ENCODE measurements around the gene NHERF1. TPM values are rescaled to one million over a fixed set of nuclear protein-coding genes. Genes with fewer than 3 reads are reported as not detected.

NHERF1 gene
- total RNA-seq, result 10 to 100 TPM; 10.3 to 25.7 (median 19.9) TPM

- peak; percentile 98 for ATAC-seq
- TF ChIP-seq CTCF (IDR thresholded peaks at IDR 0.05) (peak in 1 of 4 experiments; percentile 17), POLR2A (IDR thresholded peaks at IDR 0.05) (peak; percentile 93 to 96), EP300 (IDR thresholded peaks at IDR 0.05) (no peak), POLR2AphosphoS5 (IDR thresholded peaks at IDR 0.05) (peak; percentile 98)
- no CpG with 5 or more reads among the region's 90 CpGs for WGBS, 2 donors (ENCODE audit: low coverage in 1 of 2)
- peak within 1 kb of the TSS; percentile 56 to 92 for H3K4me3 ChIP-seq
- H3K9me3 ChIP-seq, result no peaks in the 10 kb centered on the region
- H3K36me3 ChIP-seq, result no peaks in the 10 kb centered on the region
- peaks cover 0 to 83% (median 9%) of the 10 kb centered on the region in 3 donors for H3K4me1 ChIP-seq
- peaks cover 28% of the 10 kb centered on the region for H3K27me3 ChIP-seq
- H3K27ac ChIP-seq, result peak within 1 kb of the TSS in 3 of 4 donors; percentile 79 to 85 (median 80)
Measured at GRCh38 chr17:74748529-74749278, at the start of gene NHERF1. Gene NHERF1 (plus strand): TSS chr17:74748628. CDS start chr17:74748847, 219 bp downstream.

GRCh38 chr17:74699236-74699635 is 49.2 kb upstream of the NHERF1 start:
- no peak for ATAC-seq
- Histone ChIP-seq H3K4me3 (no peak overlapping the region), H3K9me3 (peaks cover 0 to 2% (median 0%) of the 10 kb centered on the region in 3 donors), H3K27ac (no peak overlapping the region), H3K27me3 (peaks cover 44% of the 10 kb centered on the region), H3K36me3 (no peaks in the 10 kb centered on the region), H3K4me1 (no peaks in the 10 kb centered on the region)
- TF ChIP-seq CTCF (IDR thresholded peaks at IDR 0.05) (no peak), POLR2AphosphoS5 (IDR thresholded peaks at IDR 0.05) (no peak), EP300 (IDR thresholded peaks at IDR 0.05) (no peak), POLR2A (IDR thresholded peaks at IDR 0.05) (no peak)
- 56 to 63% methylated on average over 7 to 8 of the region's 9 CpGs for WGBS, 2 donors (ENCODE audit: low coverage in 1 of 2)

- H3K4me3 ChIP-seq, result no peak overlapping the region
- no peak overlapping the region for H3K27ac ChIP-seq
- no peaks in the 10 kb centered on the region for H3K4me1 ChIP-seq
- no peaks in the 10 kb centered on the region for H3K36me3 ChIP-seq
- WGBS, 2 donors (ENCODE audit: low coverage in 1 of 2), result 45 to 49% methylated on average over 3 to 4 of the region's 9 CpGs
- H3K9me3 ChIP-seq, result no peaks in the 10 kb centered on the region
- H3K27me3 ChIP-seq, result peaks cover 38% of the 10 kb centered on the region
- ATAC-seq, result no peak
- no peak for TF ChIP-seq CTCF (IDR thresholded peaks at IDR 0.05)
- no peak for TF ChIP-seq EP300 (IDR thresholded peaks at IDR 0.05)
- no peak for TF ChIP-seq POLR2AphosphoS5 (IDR thresholded peaks at IDR 0.05)
- TF ChIP-seq POLR2A (IDR thresholded peaks at IDR 0.05), result no peak
Measured at GRCh38 chr17:74702116-74702871, 46.1 kb upstream of the NHERF1 start.

GRCh38 chr17:74703311-74703710 is 45.1 kb upstream of the NHERF1 start:
- ATAC-seq, result no peak
- 63% methylated on average over 2 of the region's 2 CpGs; no CpG with 5 or more reads in 1 of the 2 donors for WGBS, 2 donors (ENCODE audit: low coverage in 1 of 2)
- Histone ChIP-seq H3K9me3 (no peaks in the 10 kb centered on the region), H3K27me3 (peaks cover 30% of the 10 kb centered on the region), H3K27ac (no peak overlapping the region), H3K36me3 (no peaks in the 10 kb centered on the region), H3K4me3 (no peak overlapping the region), H3K4me1 (no peaks in the 10 kb centered on the region)
- TF ChIP-seq POLR2AphosphoS5 (IDR thresholded peaks at IDR 0.05) (no peak), POLR2A (IDR thresholded peaks at IDR 0.05) (no peak), CTCF (IDR thresholded peaks at IDR 0.05) (no peak), EP300 (IDR thresholded peaks at IDR 0.05) (no peak)

Data from gastroesophageal sphincter (tissue), 4 donors.